Esophagus squamous epithelium (tissue), 4 donors: ENCODE measurements around the gene NME7.
"Not testable (repeated sequence)": the region's sequence is repeated elsewhere in the genome, so short reads cannot be mapped to it uniquely, and the experiment has no call there.

Source experiments
- POLR2A ChIP-seq, 4 donors: fragments of 450-650 bp; IDR thresholded peaks; one replicate each; pipeline ENCODE4 v1.6.1; 2017; ENCODE audit warnings: antibody characterized with exemption in 4 of 4, mild to moderate bottlenecking in 4 of 4, moderate library complexity in 3 of 4
- TF ChIP-seq, protein P1 (sequence below), 6 experiments: fragments of 450-650 bp in 4 of 6; fragments of 200-600 bp in 2 of 6; sonication (generic) in 2 of 6; IDR thresholded peaks; one replicate each; pipeline ENCODE4 v1.5.1; 2016 to 2019; ENCODE audit warnings: antibody characterized with exemption in 6 of 6, mild to moderate bottlenecking in 4 of 6, moderate library complexity in 4 of 6

DNA sequence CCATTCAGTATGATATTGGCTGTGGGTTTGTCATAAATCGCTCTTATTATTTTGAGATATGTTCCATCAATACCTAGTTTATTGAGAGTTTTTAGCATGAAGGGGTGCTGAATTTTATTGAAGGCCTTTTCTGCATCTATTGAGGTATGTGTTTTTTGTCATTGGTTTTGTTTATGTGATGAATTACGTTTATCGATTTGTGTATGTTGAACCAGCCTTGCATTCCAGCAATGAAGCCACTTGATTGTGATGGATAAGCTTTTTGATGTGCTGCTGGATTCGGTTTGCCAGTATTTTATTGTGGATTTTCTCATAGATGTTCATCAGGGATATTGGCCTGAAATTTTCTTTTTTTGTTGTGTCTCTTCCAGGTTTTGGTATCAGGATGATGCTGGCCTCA, 86.0 kb downstream of the NME7 start:
- TF ChIP-seq, protein P1, sequence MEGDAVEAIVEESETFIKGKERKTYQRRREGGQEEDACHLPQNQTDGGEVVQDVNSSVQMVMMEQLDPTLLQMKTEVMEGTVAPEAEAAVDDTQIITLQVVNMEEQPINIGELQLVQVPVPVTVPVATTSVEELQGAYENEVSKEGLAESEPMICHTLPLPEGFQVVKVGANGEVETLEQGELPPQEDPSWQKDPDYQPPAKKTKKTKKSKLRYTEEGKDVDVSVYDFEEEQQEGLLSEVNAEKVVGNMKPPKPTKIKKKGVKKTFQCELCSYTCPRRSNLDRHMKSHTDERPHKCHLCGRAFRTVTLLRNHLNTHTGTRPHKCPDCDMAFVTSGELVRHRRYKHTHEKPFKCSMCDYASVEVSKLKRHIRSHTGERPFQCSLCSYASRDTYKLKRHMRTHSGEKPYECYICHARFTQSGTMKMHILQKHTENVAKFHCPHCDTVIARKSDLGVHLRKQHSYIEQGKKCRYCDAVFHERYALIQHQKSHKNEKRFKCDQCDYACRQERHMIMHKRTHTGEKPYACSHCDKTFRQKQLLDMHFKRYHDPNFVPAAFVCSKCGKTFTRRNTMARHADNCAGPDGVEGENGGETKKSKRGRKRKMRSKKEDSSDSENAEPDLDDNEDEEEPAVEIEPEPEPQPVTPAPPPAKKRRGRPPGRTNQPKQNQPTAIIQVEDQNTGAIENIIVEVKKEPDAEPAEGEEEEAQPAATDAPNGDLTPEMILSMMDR (IDR thresholded peaks at IDR 0.05) = not testable (repeated sequence)
- TF ChIP-seq POLR2A (IDR thresholded peaks at IDR 0.05) = not testable (repeated sequence)
